Ovary (tissue), 3 donors: ENCODE results near the gene FAM234B.

ENCODE experiments used
- POLR2A ChIP-seq: fragments of 450-650 bp; IDR thresholded peaks from one replicate; pipeline ENCODE4 v1.6.1; 2017; ENCODE audit warnings: antibody characterized with exemption, mild to moderate bottlenecking, moderate library complexity
- TF ChIP-seq, protein P1 (sequence below), 3 donors: fragments of 450-650 bp in 2 of 3; fragments of 200-600 bp in 1 of 3; IDR thresholded peaks; one replicate each; pipeline versions ENCODE4 v1.5.1 to v1.8.0; 2016 to 2022; ENCODE audit warnings: antibody characterized with exemption in 3 of 3, mild to moderate bottlenecking in 1 of 3
- donor health status: DM: no; HTN: no; CAD: no.

- TF ChIP-seq, protein P1, sequence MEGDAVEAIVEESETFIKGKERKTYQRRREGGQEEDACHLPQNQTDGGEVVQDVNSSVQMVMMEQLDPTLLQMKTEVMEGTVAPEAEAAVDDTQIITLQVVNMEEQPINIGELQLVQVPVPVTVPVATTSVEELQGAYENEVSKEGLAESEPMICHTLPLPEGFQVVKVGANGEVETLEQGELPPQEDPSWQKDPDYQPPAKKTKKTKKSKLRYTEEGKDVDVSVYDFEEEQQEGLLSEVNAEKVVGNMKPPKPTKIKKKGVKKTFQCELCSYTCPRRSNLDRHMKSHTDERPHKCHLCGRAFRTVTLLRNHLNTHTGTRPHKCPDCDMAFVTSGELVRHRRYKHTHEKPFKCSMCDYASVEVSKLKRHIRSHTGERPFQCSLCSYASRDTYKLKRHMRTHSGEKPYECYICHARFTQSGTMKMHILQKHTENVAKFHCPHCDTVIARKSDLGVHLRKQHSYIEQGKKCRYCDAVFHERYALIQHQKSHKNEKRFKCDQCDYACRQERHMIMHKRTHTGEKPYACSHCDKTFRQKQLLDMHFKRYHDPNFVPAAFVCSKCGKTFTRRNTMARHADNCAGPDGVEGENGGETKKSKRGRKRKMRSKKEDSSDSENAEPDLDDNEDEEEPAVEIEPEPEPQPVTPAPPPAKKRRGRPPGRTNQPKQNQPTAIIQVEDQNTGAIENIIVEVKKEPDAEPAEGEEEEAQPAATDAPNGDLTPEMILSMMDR (IDR thresholded peaks at IDR 0.05) = no peak
- no peak for TF ChIP-seq POLR2A
These were observed 41.9 kb downstream of the FAM234B start for GRCh38 chr12:13085968-13086686.
